ENCODE results near the gene ISYNA1.
A peak's percentile ranks its signal among the peaks of the same experiment; 100 is the strongest.

ISYNA1 gene

GRCh38 chr19:18428787-18429674 lies 8.9 kb downstream of the ISYNA1 start:
- H3K4me3 ChIP-seq (ENCODE audit: low read depth, low read length), result peak overlapping the region; percentile 42
- TF ChIP-seq, protein P1, sequence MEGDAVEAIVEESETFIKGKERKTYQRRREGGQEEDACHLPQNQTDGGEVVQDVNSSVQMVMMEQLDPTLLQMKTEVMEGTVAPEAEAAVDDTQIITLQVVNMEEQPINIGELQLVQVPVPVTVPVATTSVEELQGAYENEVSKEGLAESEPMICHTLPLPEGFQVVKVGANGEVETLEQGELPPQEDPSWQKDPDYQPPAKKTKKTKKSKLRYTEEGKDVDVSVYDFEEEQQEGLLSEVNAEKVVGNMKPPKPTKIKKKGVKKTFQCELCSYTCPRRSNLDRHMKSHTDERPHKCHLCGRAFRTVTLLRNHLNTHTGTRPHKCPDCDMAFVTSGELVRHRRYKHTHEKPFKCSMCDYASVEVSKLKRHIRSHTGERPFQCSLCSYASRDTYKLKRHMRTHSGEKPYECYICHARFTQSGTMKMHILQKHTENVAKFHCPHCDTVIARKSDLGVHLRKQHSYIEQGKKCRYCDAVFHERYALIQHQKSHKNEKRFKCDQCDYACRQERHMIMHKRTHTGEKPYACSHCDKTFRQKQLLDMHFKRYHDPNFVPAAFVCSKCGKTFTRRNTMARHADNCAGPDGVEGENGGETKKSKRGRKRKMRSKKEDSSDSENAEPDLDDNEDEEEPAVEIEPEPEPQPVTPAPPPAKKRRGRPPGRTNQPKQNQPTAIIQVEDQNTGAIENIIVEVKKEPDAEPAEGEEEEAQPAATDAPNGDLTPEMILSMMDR (IDR thresholded peaks at IDR 0.05; ENCODE audit: low read depth, low read length), result no peak

GRCh38 chr19:18428173-18428786 lies 9.7 kb downstream of the ISYNA1 start:
- no peak overlapping the region for H3K4me3 ChIP-seq (ENCODE audit: low read depth, low read length)
- TF ChIP-seq, protein P1 (IDR thresholded peaks at IDR 0.05; ENCODE audit: low read depth, low read length), result no peak

DNA sequence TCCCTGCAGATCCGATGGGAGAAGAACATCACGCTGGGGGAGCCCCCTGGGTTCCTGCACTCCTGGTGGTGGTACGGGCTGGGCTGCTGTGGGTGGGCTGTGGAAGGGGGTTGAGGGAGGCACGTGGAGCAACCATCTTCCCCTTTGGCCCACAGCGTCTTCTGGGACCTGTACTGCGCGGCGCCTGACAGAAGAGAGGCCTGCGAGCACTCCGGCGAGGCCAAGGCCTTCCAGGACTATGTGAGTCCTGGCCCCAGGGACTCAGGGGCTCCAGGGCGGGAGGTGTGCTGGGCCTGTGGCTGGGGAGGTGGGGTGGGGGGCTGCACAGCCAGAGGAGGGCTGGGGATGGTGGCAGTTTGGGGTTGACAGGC lies 10.2 kb downstream of the ISYNA1 start:
- TF ChIP-seq, protein P1 (IDR thresholded peaks at IDR 0.05; ENCODE audit: low read depth, low read length), result no peak
- no peak overlapping the region for H3K4me3 ChIP-seq (ENCODE audit: low read depth, low read length)

DNA sequence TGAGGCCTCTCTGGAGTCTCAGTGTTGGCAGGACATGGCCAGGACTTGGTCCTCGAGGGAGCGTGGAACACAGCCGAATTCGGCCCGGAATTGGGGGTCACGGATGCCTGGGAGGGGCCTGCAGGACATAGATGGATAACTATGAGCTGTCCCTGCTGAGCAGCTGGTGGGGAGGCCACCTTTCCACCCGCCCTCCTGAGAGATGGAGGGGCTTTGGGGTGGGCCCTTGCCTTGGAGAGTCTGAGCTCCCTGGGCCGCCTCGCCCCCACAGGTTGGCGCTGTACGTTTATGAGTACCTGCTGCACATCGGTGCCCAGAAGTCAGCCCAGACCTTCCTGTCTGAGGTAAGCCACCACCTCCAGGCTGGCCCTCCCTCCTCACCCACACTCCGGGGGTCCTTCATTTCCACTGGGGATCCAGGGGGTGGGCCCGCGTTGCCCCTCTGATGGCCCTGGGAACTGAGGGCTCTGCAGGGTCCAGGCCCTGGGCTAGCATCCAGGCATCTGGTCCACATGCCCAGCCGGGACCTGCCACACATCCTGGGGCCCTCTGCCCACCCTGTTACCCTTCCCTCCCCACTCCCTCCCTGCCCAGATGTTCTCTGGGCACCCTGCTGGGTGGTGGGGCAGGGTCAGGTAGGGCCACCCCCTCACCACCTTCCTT lies 10.7 kb downstream of the ISYNA1 start:
- no peak overlapping the region for H3K4me3 ChIP-seq (ENCODE audit: low read depth, low read length)
- TF ChIP-seq, protein P1 (IDR thresholded peaks at IDR 0.05; ENCODE audit: low read depth, low read length), result no peak

DNA sequence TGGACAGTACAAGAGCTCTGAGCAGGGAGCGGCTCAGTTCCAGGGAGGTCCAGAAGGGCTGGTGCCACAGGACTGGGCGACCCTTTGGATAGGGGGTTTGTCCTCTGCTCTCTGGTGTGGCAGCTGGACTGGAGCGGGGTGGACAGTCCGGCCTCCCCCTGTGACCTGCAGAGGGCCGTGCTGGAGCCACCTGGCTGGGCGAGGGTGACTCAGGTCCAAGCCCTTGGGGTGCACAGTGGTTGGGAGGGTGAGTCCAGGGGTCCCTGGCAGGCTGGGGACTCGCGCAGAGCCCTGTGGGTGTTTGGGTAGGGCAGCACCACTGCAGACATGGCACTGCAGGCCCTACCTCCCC lies 11.5 kb downstream of the ISYNA1 start:
- no peak overlapping the region for H3K4me3 ChIP-seq (ENCODE audit: low read depth, low read length)
- TF ChIP-seq, protein P1 (IDR thresholded peaks at IDR 0.05; ENCODE audit: low read depth, low read length), result no peak

- no peak overlapping the region for H3K4me3 ChIP-seq (ENCODE audit: low read depth, low read length)
- TF ChIP-seq, protein P1 (IDR thresholded peaks at IDR 0.05; ENCODE audit: low read depth, low read length), result no peak
Observed at GRCh38 chr19:18425515-18426415, 12.2 kb downstream of the ISYNA1 start.

All from WI38 (cell line).